Vagina (tissue), 2 donors: Measurements from ENCODE around the gene TUBGCP2.
"Not testable (repeated sequence)": the region's sequence is repeated elsewhere in the genome, so short reads cannot be mapped to it uniquely, and the experiment has no call there.

Experiments used
- POLR2A ChIP-seq, 2 donors: fragments of 450-650 bp; IDR thresholded peaks; one replicate each; pipeline ENCODE4 v1.6.1; 2017; ENCODE audit warnings: antibody characterized with exemption in 2 of 2, mild to moderate bottlenecking in 2 of 2, moderate library complexity in 2 of 2
- TF ChIP-seq, protein P1 (sequence below), 3 experiments: fragments of 450-650 bp in 2 of 3; fragments of 200-600 bp in 1 of 3; sonication (generic) in 1 of 3; IDR thresholded peaks; one replicate each; pipeline ENCODE4 v1.5.1; 2017 to 2019; ENCODE audit warnings: antibody characterized with exemption in 3 of 3, mild to moderate bottlenecking in 2 of 3, moderate library complexity in 2 of 3

GRCh38 chr10:133265052-133265451 lies 43.6 kb downstream of the TUBGCP2 start:
- TF ChIP-seq, protein P1, sequence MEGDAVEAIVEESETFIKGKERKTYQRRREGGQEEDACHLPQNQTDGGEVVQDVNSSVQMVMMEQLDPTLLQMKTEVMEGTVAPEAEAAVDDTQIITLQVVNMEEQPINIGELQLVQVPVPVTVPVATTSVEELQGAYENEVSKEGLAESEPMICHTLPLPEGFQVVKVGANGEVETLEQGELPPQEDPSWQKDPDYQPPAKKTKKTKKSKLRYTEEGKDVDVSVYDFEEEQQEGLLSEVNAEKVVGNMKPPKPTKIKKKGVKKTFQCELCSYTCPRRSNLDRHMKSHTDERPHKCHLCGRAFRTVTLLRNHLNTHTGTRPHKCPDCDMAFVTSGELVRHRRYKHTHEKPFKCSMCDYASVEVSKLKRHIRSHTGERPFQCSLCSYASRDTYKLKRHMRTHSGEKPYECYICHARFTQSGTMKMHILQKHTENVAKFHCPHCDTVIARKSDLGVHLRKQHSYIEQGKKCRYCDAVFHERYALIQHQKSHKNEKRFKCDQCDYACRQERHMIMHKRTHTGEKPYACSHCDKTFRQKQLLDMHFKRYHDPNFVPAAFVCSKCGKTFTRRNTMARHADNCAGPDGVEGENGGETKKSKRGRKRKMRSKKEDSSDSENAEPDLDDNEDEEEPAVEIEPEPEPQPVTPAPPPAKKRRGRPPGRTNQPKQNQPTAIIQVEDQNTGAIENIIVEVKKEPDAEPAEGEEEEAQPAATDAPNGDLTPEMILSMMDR (IDR thresholded peaks at IDR 0.05) = not testable (repeated sequence)
- TF ChIP-seq POLR2A (IDR thresholded peaks at IDR 0.05) = not testable (repeated sequence)
